GM19467 (cell line): Measurements from ENCODE around the gene CYGB.
A peak's percentile ranks its signal among the peaks of the same experiment; 100 is the strongest.

Experiments used
- ATAC-seq: cut with Tn5 transposase; IDR thresholded peaks from one replicate; pipeline ENCODE4 v1.9.1; 2021; ENCODE audit warnings: mild to moderate bottlenecking, moderate library complexity; ENCODE audit not compliant: unreplicated experiment

Gene CYGB

GRCh38 chr17:76484228-76484725 lies 53.2 kb downstream of the CYGB start:
- ATAC-seq = no peak

DNA sequence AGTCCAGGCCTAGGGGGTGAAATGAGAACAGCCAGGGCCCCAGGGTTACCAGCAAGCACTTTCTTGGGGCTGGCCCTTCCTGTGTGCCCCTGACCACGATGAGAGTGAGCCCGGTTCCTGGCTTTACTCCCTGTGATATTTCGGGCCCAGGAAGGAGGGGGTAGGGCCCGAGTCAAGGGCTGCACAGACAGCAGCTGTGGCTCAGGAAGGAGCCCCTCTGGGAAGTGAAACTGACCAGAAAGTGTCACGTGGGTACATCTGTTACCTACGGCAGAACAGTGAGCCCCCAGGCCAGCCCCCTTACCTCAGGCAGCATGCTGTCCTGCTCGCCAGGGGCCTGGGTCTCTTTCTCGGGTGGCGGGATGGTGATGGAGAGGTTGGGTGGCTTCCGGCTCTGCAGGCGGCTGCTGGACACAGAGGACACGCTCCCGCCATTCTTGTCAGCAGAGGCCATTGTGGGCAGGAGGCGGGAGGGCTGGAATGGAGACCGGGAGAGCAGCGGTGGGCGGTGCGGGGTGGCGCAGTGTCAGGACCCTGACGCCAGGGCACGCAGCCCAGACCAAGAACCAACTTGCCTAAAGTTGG lies 56.3 kb downstream of the CYGB start:
- ATAC-seq = peak; percentile 51

DNA sequence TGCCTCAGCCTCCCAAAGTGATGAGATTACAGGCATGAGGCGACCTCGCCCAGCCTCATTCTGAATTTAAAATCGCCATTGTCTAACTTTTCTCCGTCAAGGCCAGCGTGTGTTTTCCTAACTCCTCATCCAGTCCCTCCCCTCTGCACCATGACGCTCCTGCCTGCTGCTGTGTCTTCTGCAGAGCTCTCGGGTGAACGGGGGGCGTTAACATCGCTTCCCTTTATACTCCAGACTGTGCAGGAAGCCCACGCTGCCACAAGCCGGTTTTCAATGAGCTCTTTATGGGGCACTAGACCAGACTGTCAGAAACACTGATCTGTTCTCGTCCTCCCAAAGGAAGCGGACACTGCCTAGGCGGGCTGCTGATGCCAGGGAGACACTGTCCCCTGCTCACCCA lies 56.9 kb downstream of the CYGB start:
- peak; percentile 5 for ATAC-seq

DNA sequence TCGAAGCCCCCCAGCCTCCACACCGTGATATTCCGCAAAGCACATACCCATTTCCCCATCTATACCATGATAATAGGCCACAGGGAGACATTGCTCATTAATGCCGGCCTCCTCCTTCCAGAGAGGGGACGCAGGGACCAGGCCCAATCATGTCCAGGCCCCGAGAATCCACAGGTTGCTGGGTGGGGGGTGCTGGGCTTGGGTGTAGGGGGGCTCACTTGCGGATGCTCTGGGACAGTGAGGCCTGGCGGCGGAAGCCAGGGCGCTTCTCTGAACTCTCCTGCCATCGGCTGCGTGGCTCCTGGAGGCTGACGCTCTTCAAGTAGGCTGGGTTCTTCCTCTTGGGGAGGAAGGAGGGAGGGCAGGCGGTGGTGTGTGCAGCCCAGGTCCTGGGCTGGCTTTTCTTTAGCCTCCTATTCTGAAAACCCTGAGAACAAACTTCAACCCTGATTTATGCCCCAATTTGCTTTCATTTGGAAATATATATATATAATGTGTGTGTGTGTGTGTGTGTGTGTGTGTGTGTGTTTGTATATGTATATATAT lies 57.9 kb downstream of the CYGB start:
- ATAC-seq = no peak

GRCh38 chr17:76478730-76479514 lies 58.6 kb downstream of the CYGB start:
- no peak for ATAC-seq

- ATAC-seq = no peak
These were observed 59.4 kb downstream of the CYGB start for GRCh38 chr17:76478097-76478496.

- ATAC-seq = no peak
These were observed 59.9 kb downstream of the CYGB start for GRCh38 chr17:76477576-76477975.
